Measurements from ENCODE around the gene OR2C1.

OR2C1 gene

GRCh38 chr16:3389663-3390338 is 34.1 kb downstream of the OR2C1 start:
- DNase-seq (ENCODE audit: low read depth in 1 of 2, low spot score in 1 of 2): no peak

- no peak for DNase-seq (ENCODE audit: low read depth in 1 of 2, low spot score in 1 of 2)
Observed at GRCh38 chr16:3400446-3400778, 44.7 kb downstream of the OR2C1 start.

DNA sequence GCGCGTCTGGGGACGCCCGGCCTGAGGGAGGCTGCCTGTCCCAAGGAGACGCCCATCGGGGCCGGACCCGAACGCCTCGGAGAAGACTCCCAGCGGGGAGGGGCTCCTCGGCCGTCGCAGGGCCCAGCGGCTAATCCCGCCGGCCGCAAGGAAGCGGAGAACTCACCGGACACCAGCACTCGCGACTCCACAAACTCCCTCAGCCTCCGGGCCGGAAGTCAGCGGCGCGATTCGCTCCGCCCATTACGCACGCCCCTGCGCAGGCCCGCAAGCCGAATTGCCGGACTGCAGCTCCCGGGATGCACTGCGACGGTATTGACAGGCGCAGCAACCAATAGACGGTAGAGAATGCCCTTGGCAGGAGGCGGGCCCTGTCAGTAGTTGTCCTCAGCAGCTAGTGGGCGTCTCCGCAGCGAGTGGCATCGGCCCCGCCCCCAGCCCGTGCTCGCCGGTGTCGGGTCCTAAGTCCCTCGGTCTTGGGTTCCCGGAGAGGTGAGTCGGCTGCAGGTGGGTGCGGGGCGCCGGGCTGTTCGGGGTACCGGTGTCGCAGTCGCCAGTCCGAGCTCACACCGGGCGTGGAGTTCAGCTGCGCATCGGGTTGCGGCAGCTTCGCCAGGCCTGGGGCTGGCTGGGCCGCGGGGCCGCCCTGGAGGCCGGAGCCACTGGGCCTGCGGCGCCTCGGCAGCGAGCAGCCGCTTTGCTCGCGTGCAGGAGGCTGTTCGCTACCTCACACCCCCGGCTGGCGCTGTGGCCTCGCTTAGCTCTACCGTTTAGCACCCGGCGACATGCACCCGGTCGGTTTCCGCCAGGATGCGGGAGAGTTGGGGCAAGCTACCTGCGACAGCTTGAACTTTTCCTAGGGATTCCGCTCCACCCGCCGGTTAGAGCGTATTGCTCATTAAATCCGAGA is 45.3 kb downstream of the OR2C1 start, which contains the start of the genes ZNF174 and ZSCAN32:
Gene ZNF174 (plus strand): TSS at position 437 of the 910 bp plus-strand sequence. CDS start 790 bp downstream, outside the sequence.
Gene ZSCAN32 (minus strand): TSS at position 226 of the 910 bp plus-strand sequence. CDS start 3,447 bp downstream, outside the sequence.
- DNase-seq (ENCODE audit: low read depth in 1 of 2, low spot score in 1 of 2): peak; percentile 90 to 99

DNA sequence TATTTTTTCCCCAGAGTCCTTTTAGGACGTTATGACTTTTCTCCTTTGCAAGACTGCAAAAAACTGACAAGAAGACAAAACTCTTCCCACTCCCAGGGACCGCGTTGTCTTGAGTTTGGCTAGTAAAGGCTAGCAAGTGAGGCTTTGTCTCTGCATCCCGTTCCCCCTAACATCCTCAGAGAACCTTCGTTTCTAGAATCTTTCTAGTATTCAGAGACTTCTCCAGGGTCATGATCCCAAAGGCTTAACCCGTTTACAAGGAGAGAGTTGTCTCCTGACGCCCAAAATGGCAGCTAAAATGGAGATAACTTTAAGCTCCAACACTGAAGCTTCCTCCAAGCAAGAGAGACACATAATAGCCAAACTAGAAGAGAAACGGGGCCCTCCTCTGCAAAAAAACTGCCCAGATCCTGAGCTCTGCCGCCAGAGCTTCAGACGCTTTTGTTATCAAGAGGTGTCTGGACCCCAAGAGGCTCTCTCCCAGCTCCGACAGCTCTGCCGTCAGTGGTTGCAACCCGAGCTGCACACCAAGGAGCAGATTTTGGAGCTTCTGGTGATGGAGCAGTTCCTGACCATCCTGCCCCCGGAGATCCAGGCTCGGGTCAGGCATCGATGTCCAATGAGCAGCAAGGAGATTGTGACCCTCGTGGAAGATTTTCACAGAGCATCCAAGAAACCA is 46.2 kb downstream of the OR2C1 start:
- no peak for DNase-seq (ENCODE audit: low read depth in 1 of 2, low spot score in 1 of 2)
